Neural cell (in vitro differentiated cells): ENCODE data around the gene ITGA2B.
A peak's percentile ranks its signal among the peaks of the same experiment; 100 is the strongest.

Source experiments
- CTCF ChIP-seq: fragments of 450-650 bp; IDR thresholded peaks from 2 replicates; pipeline ENCODE4 v1.5.1; 2014; ENCODE audit warnings: antibody characterized with exemption, mild to moderate bottlenecking, moderate library complexity; ENCODE audit not compliant: poor library complexity, severe bottlenecking
- EP300 ChIP-seq: fragments of 450-650 bp; conservative IDR thresholded peaks from 2 replicates; pipeline ENCODE4 v1.6.1; 2014; ENCODE audit warnings: antibody characterized with exemption, mild to moderate bottlenecking, moderate library complexity; ENCODE audit not compliant: poor library complexity, severe bottlenecking
- EZH2 ChIP-seq: fragments of 200-600, 300-800 bp; shearing (Covaris generic), sonication (generic); IDR thresholded peaks from 2 replicates; pipeline ENCODE4 v1.6.1; 2014; ENCODE audit warnings: antibody characterized with exemption, low read length, borderline replicate concordance, mild to moderate bottlenecking; ENCODE audit not compliant: insufficient read depth, poor library complexity, severe bottlenecking
- MXI1 ChIP-seq: fragments of 450-650 bp; conservative IDR thresholded peaks from 2 replicates; pipeline ENCODE4 v1.6.1; 2014; ENCODE audit warnings: antibody characterized with exemption, mild to moderate bottlenecking; ENCODE audit not compliant: poor library complexity, severe bottlenecking
- POLR2AphosphoS5 ChIP-seq: IDR thresholded peaks from 2 replicates; pipeline ENCODE4 v1.6.1; 2012
- RAD21 ChIP-seq: fragments of 450-650 bp; conservative IDR thresholded peaks from 2 replicates; pipeline ENCODE4 v1.6.1; 2014; ENCODE audit warnings: antibody characterized with exemption, mild to moderate bottlenecking, moderate library complexity
- REST ChIP-seq: IDR thresholded peaks from 2 replicates; pipeline ENCODE4 v1.6.1; 2012; ENCODE audit warnings: borderline replicate concordance
- TAF1 ChIP-seq: IDR thresholded peaks from 2 replicates; pipeline ENCODE4 v1.6.1; 2012; ENCODE audit warnings: low read depth

- TF ChIP-seq CTCF (no peak), POLR2AphosphoS5 (peak; percentile 72), REST (no peak), EZH2 (no peak), MXI1 (peak; percentile 73), EP300 (peak; percentile 69), TAF1 (peak; percentile 20), RAD21 (no peak)
Observed at GRCh38 chr17:44344939-44345453, 44.5 kb downstream of the ITGA2B start, which contains the start of gene GRN.
